CD14-positive monocyte (primary cell): Measurements from ENCODE around the gene CNOT6L. TPM values are rescaled to one million over a fixed set of nuclear protein-coding genes. Genes with fewer than 3 reads are reported as not detected.

ENCODE experiments used
- DNase-seq, 3 donors: peaks; one replicate each; pipeline ENCODE4 v3.0.0-alpha.2; 2011 to 2022
- H2AFZ ChIP-seq: 2 replicates; pipeline ENCODE4 v1.6.0; 2012; ENCODE audit warnings: mild to moderate bottlenecking, low read depth, low read length, inconsistent platforms; ENCODE audit not compliant: insufficient read depth, poor library complexity, severe bottlenecking
- H3K27ac ChIP-seq, 2 donors: 1 replicate in 1 of 2; 2 replicates in 1 of 2; pipeline ENCODE4 v1.5.1; 2012 to 2013; ENCODE audit warnings: low read length in 2 of 2, control low read depth in 1 of 2, inconsistent platforms in 1 of 2, low read depth in 1 of 2, mild to moderate bottlenecking in 1 of 2
- H3K27me3 ChIP-seq, 2 donors: one replicate each; pipeline versions ENCODE4 v1.6.0 to v1.6.1; 2011 to 2013; ENCODE audit warnings: low read length in 2 of 2; ENCODE audit not compliant: control insufficient read depth in 2 of 2, insufficient read depth in 2 of 2
- H3K36me3 ChIP-seq, 2 donors: replicated peaks in 1 of 2; 1 replicate in 1 of 2; 2 replicates in 1 of 2; pipeline versions ENCODE4 v1.5.1 to v1.6.1; 2012 to 2013; ENCODE audit warnings: low read length in 2 of 2, control low read depth in 1 of 2, inconsistent platforms in 1 of 2, mild to moderate bottlenecking in 1 of 2; ENCODE audit not compliant: insufficient read depth in 2 of 2, control insufficient read depth in 1 of 2
- H3K4me1 ChIP-seq, 2 donors: 1 replicate in 1 of 2; 2 replicates in 1 of 2; pipeline versions ENCODE4 v1.5.1 to v1.6.1; 2012 to 2013; ENCODE audit warnings: low read length in 2 of 2, control low read depth in 1 of 2, inconsistent platforms in 1 of 2, mild to moderate bottlenecking in 1 of 2, moderate library complexity in 1 of 2; ENCODE audit not compliant: insufficient read depth in 2 of 2, control insufficient read depth in 1 of 2
- H3K4me2 ChIP-seq: replicated peaks from 2 replicates; pipeline ENCODE3; 2012; ENCODE audit warnings: low read length, moderate library complexity, mild to moderate bottlenecking; ENCODE audit not compliant: poor library complexity, severe bottlenecking; ENCODE audit errors: extremely low read depth
- H3K4me3 ChIP-seq, 3 experiments: fragments of 200-600 bp in 1 of 3; sonication (generic) in 1 of 3; replicated peaks in 1 of 3; 1 replicate in 2 of 3; 2 replicates in 1 of 3; pipeline ENCODE4 v1.5.1; 2011 to 2013; ENCODE audit warnings: low read length in 3 of 3, mild to moderate bottlenecking in 3 of 3, control low read depth in 2 of 3, low read depth in 2 of 3, inconsistent platforms in 1 of 3, moderate library complexity in 1 of 3
- H3K79me2 ChIP-seq: 2 replicates; pipeline ENCODE4 v1.6.0; 2012; ENCODE audit warnings: mild to moderate bottlenecking, control low read depth, inconsistent platforms, low read length, moderate library complexity; ENCODE audit not compliant: insufficient read depth
- H3K9ac ChIP-seq: 2 replicates; pipeline ENCODE4 v1.6.0; 2017; ENCODE audit warnings: low read length, mild to moderate bottlenecking; ENCODE audit not compliant: insufficient read depth, poor library complexity, severe bottlenecking
- H3K9me3 ChIP-seq, 2 donors: replicated peaks in 1 of 2; 1 replicate in 1 of 2; 2 replicates in 1 of 2; pipeline versions ENCODE4 v1.5.1 to v1.6.1; 2012 to 2013; ENCODE audit warnings: low read length in 2 of 2, control low read depth in 1 of 2; ENCODE audit not compliant: control insufficient read depth in 1 of 2, insufficient read depth in 1 of 2
- H4K20me1 ChIP-seq: 2 replicates; pipeline ENCODE4 v1.6.0; 2012; ENCODE audit warnings: mild to moderate bottlenecking, low read length, control low read depth, moderate library complexity; ENCODE audit not compliant: insufficient read depth
- H3K27ac Mint-ChIP-seq, 7 donors: one replicate each; pipeline ENCODE4 v1.8.0; 2020; ENCODE audit warnings: mild to moderate bottlenecking in 7 of 7, mixed read lengths in 7 of 7, moderate library complexity in 6 of 7, inconsistent platforms in 2 of 7
- H3K27me3 Mint-ChIP-seq, 3 donors: one replicate each; pipeline ENCODE4 v1.8.0; 2021 to 2022; ENCODE audit warnings: low read depth in 3 of 3, mild to moderate bottlenecking in 3 of 3, mixed read lengths in 3 of 3, moderate library complexity in 3 of 3, inconsistent platforms in 1 of 3
- H3K36me3 Mint-ChIP-seq, 2 donors: one replicate each; pipeline ENCODE4 v1.8.0; 2020; ENCODE audit warnings: mixed read lengths in 2 of 2, inconsistent platforms in 1 of 2, mild to moderate bottlenecking in 1 of 2
- H3K4me1 Mint-ChIP-seq: one replicate; pipeline ENCODE4 v1.8.0; 2020; ENCODE audit warnings: mild to moderate bottlenecking, mixed read lengths
- H3K4me3 Mint-ChIP-seq, 2 donors: one replicate each; pipeline ENCODE4 v1.8.0; 2020; ENCODE audit warnings: mild to moderate bottlenecking in 2 of 2, mixed read lengths in 2 of 2, moderate library complexity in 1 of 2
- H3K9me3 Mint-ChIP-seq, 7 donors: one replicate each; pipeline ENCODE4 v1.8.0; 2020 to 2022; ENCODE audit warnings: mixed read lengths in 7 of 7, mild to moderate bottlenecking in 6 of 7, moderate library complexity in 6 of 7, inconsistent platforms in 2 of 7
- WGBS: methylation state at CpG from one replicate; pipeline ENCODE4 v1.1.5; 2013; ENCODE audit warnings: missing lambda C conversion rate; ENCODE audit not compliant: insufficient coverage; 5-methylcytosine and 5-hydroxymethylcytosine counted together
- intact Hi-C, 2 donors: fragments of 100-400 bp; cut with micrococcal nuclease; formaldehyde crosslinking; loops; one replicate each; pipeline versions ENCODE4 v1.15.0 to v1.15.1; 2023
- polyA plus RNA-seq, 3 donors: library from polyadenylated mRNA; depleted of rRNA in 1 of 3; unstranded in 2 of 3; stranded (reverse) in 1 of 3; fragments of 300-500 nt in 2 of 3; fragments of >200 nt in 1 of 3; fragmentation: Illumina TruSeq in 2 of 3; gene quantifications; 1 replicate in 2 of 3; 2 replicates in 1 of 3; pipeline ENCODE4 v1.2.3, GENCODE V29; 2012 to 2021
- TF ChIP-seq, protein P1 (sequence below): fragments of 200-600 bp; IDR thresholded peaks from one replicate; pipeline ENCODE4 v1.8.0; 2022; ENCODE audit warnings: antibody characterized with exemption, mild to moderate bottlenecking

Gene CNOT6L
- polyA plus RNA-seq, 3 donors = 16.1 to 26.4 (median 26.3) TPM

DNA sequence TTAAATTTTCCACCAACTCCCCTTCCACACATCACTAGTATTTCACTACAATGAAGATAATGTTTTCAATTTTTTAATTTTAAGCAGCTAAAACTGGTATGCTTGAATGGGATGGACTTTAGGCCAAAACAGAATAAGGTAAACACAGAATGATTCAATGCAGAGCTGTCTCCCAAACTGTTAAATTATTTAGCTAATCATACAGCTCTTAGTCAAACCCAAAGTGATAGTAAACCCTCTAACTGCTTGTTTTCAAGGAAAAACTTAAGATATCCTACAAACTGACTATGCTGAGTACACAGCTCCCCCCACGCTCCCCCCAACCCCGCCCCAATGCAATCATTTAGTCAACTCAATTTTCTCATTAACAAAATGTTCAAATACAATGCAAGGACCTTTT lies 30.2 kb downstream of the CNOT6L start:
- H3K27me3 ChIP-seq = no peaks in the 10 kb centered on the region
- Mint-ChIP-seq H3K4me1 (peaks cover 8% of the 10 kb centered on the region), H3K4me3 (no peak overlapping the region), H3K9me3 (no peaks in the 10 kb centered on the region), H3K36me3 (peaks cover 0 to 17% of the 10 kb centered on the region in 2 donors), H3K27me3 (no peaks in the 10 kb centered on the region), H3K27ac (peak overlapping the region in 1 of 7 donors; percentile 32)
- H3K9ac ChIP-seq = no peak overlapping the region
- no peak overlapping the region for H3K27ac ChIP-seq
- no peaks in the 10 kb centered on the region for H3K4me1 ChIP-seq
- H3K9me3 ChIP-seq = no peaks in the 10 kb centered on the region
- H3K79me2 ChIP-seq = peaks cover 98% of the 10 kb centered on the region
- WGBS = no CpG with 5 or more reads among the region's 2 CpGs
- H3K4me3 ChIP-seq = no peak overlapping the region
- H2AFZ ChIP-seq = no peak overlapping the region
- no peak overlapping the region for H3K4me2 ChIP-seq
- intact Hi-C loops = no loop called here
- peaks cover 100% of the 10 kb centered on the region for H4K20me1 ChIP-seq
- H3K36me3 ChIP-seq = peaks cover 0 to 3% of the 10 kb centered on the region in 2 donors
- TF ChIP-seq, protein P1, sequence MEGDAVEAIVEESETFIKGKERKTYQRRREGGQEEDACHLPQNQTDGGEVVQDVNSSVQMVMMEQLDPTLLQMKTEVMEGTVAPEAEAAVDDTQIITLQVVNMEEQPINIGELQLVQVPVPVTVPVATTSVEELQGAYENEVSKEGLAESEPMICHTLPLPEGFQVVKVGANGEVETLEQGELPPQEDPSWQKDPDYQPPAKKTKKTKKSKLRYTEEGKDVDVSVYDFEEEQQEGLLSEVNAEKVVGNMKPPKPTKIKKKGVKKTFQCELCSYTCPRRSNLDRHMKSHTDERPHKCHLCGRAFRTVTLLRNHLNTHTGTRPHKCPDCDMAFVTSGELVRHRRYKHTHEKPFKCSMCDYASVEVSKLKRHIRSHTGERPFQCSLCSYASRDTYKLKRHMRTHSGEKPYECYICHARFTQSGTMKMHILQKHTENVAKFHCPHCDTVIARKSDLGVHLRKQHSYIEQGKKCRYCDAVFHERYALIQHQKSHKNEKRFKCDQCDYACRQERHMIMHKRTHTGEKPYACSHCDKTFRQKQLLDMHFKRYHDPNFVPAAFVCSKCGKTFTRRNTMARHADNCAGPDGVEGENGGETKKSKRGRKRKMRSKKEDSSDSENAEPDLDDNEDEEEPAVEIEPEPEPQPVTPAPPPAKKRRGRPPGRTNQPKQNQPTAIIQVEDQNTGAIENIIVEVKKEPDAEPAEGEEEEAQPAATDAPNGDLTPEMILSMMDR = no peak
- no peak for DNase-seq

DNA sequence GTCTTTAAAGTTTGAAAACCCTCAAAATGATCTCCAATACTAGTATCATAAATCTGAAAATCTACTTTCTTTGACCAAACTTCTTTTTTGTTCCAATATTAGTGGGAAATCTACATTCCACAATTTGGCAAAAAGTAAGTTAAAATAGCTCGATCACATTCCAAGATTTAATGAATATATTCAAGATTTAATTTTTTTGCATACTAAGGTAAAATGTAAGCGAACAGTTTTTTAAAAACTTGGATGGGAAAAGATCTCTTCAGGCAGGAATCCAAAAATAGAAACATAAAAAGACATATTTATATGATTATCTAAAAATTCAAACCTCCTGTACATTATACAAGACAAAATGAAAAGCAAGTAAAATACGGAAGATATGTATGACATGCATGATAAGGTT lies 31.2 kb downstream of the CNOT6L start:
- H3K4me2 ChIP-seq = no peak overlapping the region
- H3K36me3 Mint-ChIP-seq = peaks cover 0 to 17% of the 10 kb centered on the region in 2 donors
- peaks cover 99% of the 10 kb centered on the region for H4K20me1 ChIP-seq
- H3K27me3 ChIP-seq = no peaks in the 10 kb centered on the region
- no peak overlapping the region for H2AFZ ChIP-seq
- no peaks in the 10 kb centered on the region for H3K9me3 ChIP-seq
- H3K79me2 ChIP-seq = peaks cover 97% of the 10 kb centered on the region
- H3K4me3 ChIP-seq = no peak overlapping the region
- H3K9me3 Mint-ChIP-seq = no peaks in the 10 kb centered on the region
- no CpG with 5 or more reads among the region's 3 CpGs for WGBS
- no peak overlapping the region for H3K27ac ChIP-seq
- TF ChIP-seq, protein P1 = no peak
- no peak for DNase-seq
- H3K4me1 ChIP-seq = no peaks in the 10 kb centered on the region
- H3K4me3 Mint-ChIP-seq = no peak overlapping the region
- H3K4me1 Mint-ChIP-seq = peaks cover 10% of the 10 kb centered on the region
- peaks cover 0 to 3% of the 10 kb centered on the region in 2 donors for H3K36me3 ChIP-seq
- no peak overlapping the region for H3K9ac ChIP-seq
- no peaks in the 10 kb centered on the region for H3K27me3 Mint-ChIP-seq
- H3K27ac Mint-ChIP-seq = no peak overlapping the region
- intact Hi-C loops = no loop called here
